Activated naive CD4-positive, alpha-beta T cell treated with anti-CD3 and anti-CD28 coated beads, Interleukin-2, amount 10 ng/mL, durations not matched to agents 5 hours and 36 hours (primary cell): ENCODE results near the gene BTBD17. TPM values are rescaled to one million over a fixed set of nuclear protein-coding genes. Genes with fewer than 3 reads are reported as not detected.

Experiments
- total RNA-seq, 2 experiments: library from RNA; stranded (reverse); gene quantifications; one replicate each; pipeline ENCODE4 v1.2.3, GENCODE V29; 2021

BTBD17 gene, protein sequence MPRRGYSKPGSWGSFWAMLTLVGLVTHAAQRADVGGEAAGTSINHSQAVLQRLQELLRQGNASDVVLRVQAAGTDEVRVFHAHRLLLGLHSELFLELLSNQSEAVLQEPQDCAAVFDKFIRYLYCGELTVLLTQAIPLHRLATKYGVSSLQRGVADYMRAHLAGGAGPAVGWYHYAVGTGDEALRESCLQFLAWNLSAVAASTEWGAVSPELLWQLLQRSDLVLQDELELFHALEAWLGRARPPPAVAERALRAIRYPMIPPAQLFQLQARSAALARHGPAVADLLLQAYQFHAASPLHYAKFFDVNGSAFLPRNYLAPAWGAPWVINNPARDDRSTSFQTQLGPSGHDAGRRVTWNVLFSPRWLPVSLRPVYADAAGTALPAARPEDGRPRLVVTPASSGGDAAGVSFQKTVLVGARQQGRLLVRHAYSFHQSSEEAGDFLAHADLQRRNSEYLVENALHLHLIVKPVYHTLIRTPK
- total RNA-seq, result not detected

DNA sequence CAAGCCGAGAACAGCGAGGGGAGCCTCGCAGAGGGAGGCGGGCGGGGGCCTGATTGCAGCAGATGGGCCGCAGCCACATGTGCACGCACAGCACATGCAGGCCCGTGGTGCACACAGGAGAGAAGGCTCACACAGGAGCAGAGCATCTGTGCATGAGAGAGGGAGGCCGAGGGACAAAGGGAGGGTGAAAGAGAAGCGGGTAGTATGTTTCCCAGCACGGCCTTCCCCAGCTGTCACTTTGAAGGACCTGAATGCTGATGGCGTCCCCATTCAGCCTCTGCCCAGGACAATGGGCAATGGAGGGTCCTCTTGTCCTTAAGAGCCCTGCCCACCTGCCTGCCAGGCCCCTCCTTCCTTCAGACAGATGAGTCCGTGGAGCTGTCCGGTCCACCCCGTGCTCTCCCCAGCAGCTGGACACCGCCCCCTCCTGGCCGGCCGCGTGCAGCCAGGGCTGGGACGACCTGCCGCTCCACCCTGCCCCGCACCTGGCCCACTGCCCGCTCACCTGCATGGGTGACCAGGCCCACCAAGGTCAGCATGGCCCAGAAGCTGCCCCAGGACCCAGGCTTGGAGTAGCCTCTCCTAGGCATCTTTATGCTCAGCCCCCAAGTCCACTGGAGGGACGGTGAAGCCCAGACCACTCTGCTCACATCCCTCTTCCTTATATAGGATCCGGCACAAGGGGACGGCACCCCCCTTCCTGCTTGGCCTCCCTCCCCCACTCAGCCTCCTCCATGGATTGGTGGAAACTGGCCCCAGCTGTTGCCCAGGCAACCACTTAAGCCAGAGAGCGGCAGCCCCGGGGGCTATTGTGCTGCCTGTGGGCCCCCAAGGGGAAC is at the start of gene BTBD17:
BTBD17 (minus strand) TSS at position 639 of the 839 bp plus-strand sequence; CDS start at position 590, 49 bp downstream.

GRCh38 chr17:74367206-74367605 is 5.5 kb upstream of the BTBD17 start, which contains the start of gene GPR142:
Gene GPR142, plus strand, starts transcription at chr17:74367506. Its CDS starts 2,035 bp downstream, at chr17:74369541.

DNA sequence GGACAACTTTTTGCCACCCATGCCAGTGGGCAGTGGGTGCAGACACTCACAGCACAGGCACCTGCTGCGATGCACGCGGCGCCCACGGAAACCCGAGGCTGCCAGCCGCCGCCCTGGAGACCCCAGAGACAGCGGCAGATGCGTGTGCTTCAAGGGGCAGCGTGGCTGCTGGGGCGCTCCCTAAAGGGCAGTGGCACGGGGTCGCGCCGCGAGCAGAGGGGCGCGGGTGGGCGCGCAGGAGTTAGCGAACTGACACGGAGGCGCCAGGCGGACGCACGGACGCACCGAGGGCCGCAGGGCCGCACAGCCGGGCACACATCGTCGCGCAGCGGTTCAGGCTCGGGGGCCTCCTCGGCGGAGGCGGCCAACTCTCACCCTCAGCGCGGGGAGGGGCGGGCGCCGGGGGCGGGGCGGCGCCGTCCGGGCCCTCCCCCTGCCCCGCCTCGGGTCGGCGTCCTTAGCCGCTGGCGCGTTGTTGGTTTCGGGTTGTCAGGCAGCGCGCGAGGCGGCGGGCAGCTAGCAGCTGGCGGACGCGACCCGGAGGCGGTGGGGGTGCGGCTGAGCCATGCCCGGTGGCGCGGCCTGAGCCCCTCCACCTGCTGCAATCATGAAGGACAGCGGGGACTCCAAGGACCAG is 35.8 kb downstream of the BTBD17 start, which contains the start of gene KIF19:
KIF19 (plus strand) TSS at position 484 of the 637 bp plus-strand sequence; CDS start at position 608, 124 bp downstream.

Other genes starting within 250 kb of the BTBD17 start
- 1,000 to 10,000 TPM; 1,337 to 1,424 TPM for gene RPL38, start 158.2 kb downstream of the BTBD17 start, total RNA-seq
- 10 to 100 TPM; 15.1 to 18.4 TPM for gene TTYH2, start 148.3 kb downstream of the BTBD17 start, total RNA-seq
- 1 to 10 TPM; 1.4 to 1.5 TPM for gene DNAI2, start 87.6 kb downstream of the BTBD17 start, total RNA-seq
- under 1 TPM; 0.72 to 0.78 TPM for gene KIF19, start 35.6 kb downstream of the BTBD17 start, total RNA-seq
- gene GPR142, start 5.6 kb upstream of the BTBD17 start, total RNA-seq, result not detected
- gene GPRC5C, start 70.2 kb upstream of the BTBD17 start, total RNA-seq, result 1 to 10 TPM in 1 of 2 experiments, under 1 TPM in 1; 0.96 to 1.2 TPM
- gene CD300A, start 104.8 kb upstream of the BTBD17 start, total RNA-seq, result 10 to 100 TPM; 44.2 TPM
- gene CD300LB, start 169.6 kb upstream of the BTBD17 start, total RNA-seq, result not detected
- under 1 TPM; 0.39 to 0.91 TPM for gene CD300C, start 184.2 kb upstream of the BTBD17 start, total RNA-seq
- not detected for gene CD300H, start 205.6 kb upstream of the BTBD17 start, total RNA-seq
- gene CD300LD, start 230.4 kb upstream of the BTBD17 start, total RNA-seq, result not detected